ENCODE data around the gene TAAR1.

Gene TAAR1

DNA sequence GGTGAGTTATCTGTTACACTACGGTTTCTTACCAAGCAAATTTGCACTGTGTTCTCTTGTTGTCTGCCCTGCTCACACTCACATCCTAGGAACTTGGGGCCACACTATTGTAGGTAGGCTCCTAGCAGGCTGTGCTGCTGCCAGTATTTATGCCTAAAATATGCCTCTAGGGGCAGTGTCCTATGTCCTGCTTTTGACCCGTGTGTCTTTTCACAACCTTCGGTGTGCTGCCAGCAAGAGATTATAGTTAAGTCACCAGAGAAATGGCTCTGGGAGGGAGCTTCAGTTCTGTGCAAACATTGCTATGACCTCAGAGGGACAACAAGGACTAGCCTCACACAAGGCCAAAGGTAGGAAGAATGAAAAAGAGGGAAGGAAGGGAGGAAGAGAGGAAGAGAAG is 60.5 kb downstream of the TAAR1 start:
- no peak overlapping the region for H3K27ac Mint-ChIP-seq
- peaks cover 5% of the 10 kb centered on the region for H3K27me3 Mint-ChIP-seq
- no peaks in the 10 kb centered on the region for H3K9me3 Mint-ChIP-seq
- DNase-seq (ENCODE audit: low spot score in 2 of 2) (no peak), ATAC-seq (ENCODE audit: low read depth) (peak; percentile 38)
- no peaks in the 10 kb centered on the region for H3K36me3 Mint-ChIP-seq
- no peaks in the 10 kb centered on the region for H3K4me1 Mint-ChIP-seq
- H3K4me3 Mint-ChIP-seq, result no peak overlapping the region

- Mint-ChIP-seq H3K36me3 (no peaks in the 10 kb centered on the region), H3K4me1 (no peaks in the 10 kb centered on the region), H3K9me3 (no peaks in the 10 kb centered on the region), H3K27ac (no peak overlapping the region), H3K27me3 (peaks cover 5% of the 10 kb centered on the region), H3K4me3 (no peak overlapping the region)
- DNase-seq (ENCODE audit: low spot score in 2 of 2), result no peak
- ATAC-seq (ENCODE audit: low read depth), result no peak
Observed at GRCh38 chr6:132596201-132596600, 62.8 kb downstream of the TAAR1 start.
